ENCODE results near the gene ARHGAP30.
"Not testable (repeated sequence)": the region's sequence is repeated elsewhere in the genome, so short reads cannot be mapped to it uniquely, and the experiment has no call there.

ARHGAP30 gene

GRCh38 chr1:161068306-161069234 is 1.1 kb downstream of the ARHGAP30 start:
- peak; percentile 28 for DNase-seq

- no peak for DNase-seq
Observed at GRCh38 chr1:161066694-161067093, 3.0 kb downstream of the ARHGAP30 start.

- not testable (repeated sequence) for DNase-seq
Observed at GRCh38 chr1:161065681-161066080, 4.0 kb downstream of the ARHGAP30 start.

GRCh38 chr1:161063936-161064335 is 5.8 kb downstream of the ARHGAP30 start:
- DNase-seq = not testable (repeated sequence)

- no peak for DNase-seq
Observed at GRCh38 chr1:161061419-161061818, 8.3 kb downstream of the ARHGAP30 start.

- DNase-seq = no peak
Observed at GRCh38 chr1:161059293-161059692, 10.4 kb downstream of the ARHGAP30 start.

- DNase-seq = no peak
Observed at GRCh38 chr1:161054805-161055204, 14.9 kb downstream of the ARHGAP30 start.

GRCh38 chr1:161054232-161054631 is 15.5 kb downstream of the ARHGAP30 start:
- DNase-seq = no peak

- no peak for DNase-seq
Observed at GRCh38 chr1:161052899-161053298, 16.8 kb downstream of the ARHGAP30 start.

- DNase-seq = no peak
Observed at GRCh38 chr1:161051219-161051618, 18.5 kb downstream of the ARHGAP30 start.

- DNase-seq = no peak
Observed at GRCh38 chr1:161048949-161049722, 20.6 kb downstream of the ARHGAP30 start.

- DNase-seq = no peak
Observed at GRCh38 chr1:161047436-161048420, 22.0 kb downstream of the ARHGAP30 start.

- peak; percentile 64 for DNase-seq
Observed at GRCh38 chr1:161046605-161047228, 23.0 kb downstream of the ARHGAP30 start.

GRCh38 chr1:161045736-161046604 is 23.7 kb downstream of the ARHGAP30 start, which contains the start of gene USF1:
Gene USF1, minus strand, starts transcription at chr1:161045977. Its CDS starts 2,702 bp downstream, at chr1:161043275.
- DNase-seq = peak; percentile 98

GRCh38 chr1:161044908-161045735 is 24.6 kb downstream of the ARHGAP30 start:
- peak; percentile 92 for DNase-seq

- DNase-seq = no peak
Observed at GRCh38 chr1:161044535-161044907, 25.2 kb downstream of the ARHGAP30 start.

- DNase-seq = no peak
Observed at GRCh38 chr1:161039546-161039945, 30.1 kb downstream of the ARHGAP30 start.

GRCh38 chr1:161039154-161039545 is 30.5 kb downstream of the ARHGAP30 start:
- DNase-seq = no peak

- peak; percentile 91 for DNase-seq
Observed at GRCh38 chr1:161038523-161039153, 31.1 kb downstream of the ARHGAP30 start, which contains the start of gene TSTD1. Gene TSTD1, minus strand, starts transcription at chr1:161038964. Its CDS starts 75 bp downstream, at chr1:161038889.
